ENCODE measurements around the gene ABCG8. TPM values are rescaled to one million over a fixed set of nuclear protein-coding genes. Genes with fewer than 3 reads are reported as not detected.

The ABCG8 gene
- total and polyA plus RNA-seq, 12 donors = 0.15 to 1.4 TPM; not detected in 10

DNA sequence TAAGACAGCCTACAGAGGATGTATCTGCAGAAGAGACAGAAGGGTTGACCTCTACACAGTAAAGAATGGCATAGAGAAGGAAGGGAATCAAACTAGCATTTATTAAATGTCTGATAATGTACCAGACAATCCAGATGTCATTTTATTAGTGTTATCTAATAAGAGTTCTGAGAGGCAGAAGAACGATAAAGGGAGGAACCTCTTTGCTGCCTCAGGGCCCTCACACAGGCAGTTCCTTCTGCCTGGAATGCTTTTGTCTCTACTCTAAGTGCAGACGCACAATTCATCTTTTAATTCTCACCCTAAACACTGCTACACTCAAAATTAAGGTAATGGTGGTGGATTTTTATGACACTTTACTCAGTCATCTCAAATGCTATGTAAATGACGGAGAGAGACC, 92.5 kb downstream of the ABCG8 start:
- intact Hi-C loops (cut with DNase I) = no loop called here
- H3K27me3 ChIP-seq = no peaks in the 10 kb centered on the region
- no peak for DNase-seq
- no peak overlapping the region for H3K27ac ChIP-seq
- no peaks in the 10 kb centered on the region for H3K4me1 ChIP-seq
- H3K9me3 ChIP-seq = no peaks in the 10 kb centered on the region
- H3K4me3 ChIP-seq = no peak overlapping the region
- TF ChIP-seq, protein P1, sequence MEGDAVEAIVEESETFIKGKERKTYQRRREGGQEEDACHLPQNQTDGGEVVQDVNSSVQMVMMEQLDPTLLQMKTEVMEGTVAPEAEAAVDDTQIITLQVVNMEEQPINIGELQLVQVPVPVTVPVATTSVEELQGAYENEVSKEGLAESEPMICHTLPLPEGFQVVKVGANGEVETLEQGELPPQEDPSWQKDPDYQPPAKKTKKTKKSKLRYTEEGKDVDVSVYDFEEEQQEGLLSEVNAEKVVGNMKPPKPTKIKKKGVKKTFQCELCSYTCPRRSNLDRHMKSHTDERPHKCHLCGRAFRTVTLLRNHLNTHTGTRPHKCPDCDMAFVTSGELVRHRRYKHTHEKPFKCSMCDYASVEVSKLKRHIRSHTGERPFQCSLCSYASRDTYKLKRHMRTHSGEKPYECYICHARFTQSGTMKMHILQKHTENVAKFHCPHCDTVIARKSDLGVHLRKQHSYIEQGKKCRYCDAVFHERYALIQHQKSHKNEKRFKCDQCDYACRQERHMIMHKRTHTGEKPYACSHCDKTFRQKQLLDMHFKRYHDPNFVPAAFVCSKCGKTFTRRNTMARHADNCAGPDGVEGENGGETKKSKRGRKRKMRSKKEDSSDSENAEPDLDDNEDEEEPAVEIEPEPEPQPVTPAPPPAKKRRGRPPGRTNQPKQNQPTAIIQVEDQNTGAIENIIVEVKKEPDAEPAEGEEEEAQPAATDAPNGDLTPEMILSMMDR (IDR thresholded peaks at IDR 0.05) = no peak
- no peak for ATAC-seq
- peaks cover 0 to 96% (median 32%) of the 10 kb centered on the region in 9 donors for H3K36me3 ChIP-seq
- 96 to 98% methylated on average over 3 of the region's 3 CpGs for WGBS, 2 donors

Other genes starting within 250 kb of the ABCG8 start
- gene THADA, start 242.9 kb upstream of the ABCG8 start, total RNA-seq = 10 to 100 TPM; 12.4 to 18.0 (median 15.4) TPM
- 10 to 100 TPM in 1 of 2 donors, 1 to 10 TPM in 1; 7.5 to 12.2 TPM for gene THADA, start 242.9 kb upstream of the ABCG8 start, polyA plus RNA-seq
- 1 to 10 TPM in 7 of 10 donors, under 1 TPM in 3; 0.72 to 3.1 (median 1.3) TPM for gene PLEKHH2, start 201.7 kb upstream of the ABCG8 start, total RNA-seq
- 1 to 10 TPM in 1 of 2 donors, under 1 TPM in 1; 0.23 to 1.4 TPM for gene PLEKHH2, start 201.7 kb upstream of the ABCG8 start, polyA plus RNA-seq
- gene C1GALT1C1L, start 162.5 kb upstream of the ABCG8 start, total RNA-seq = 1 to 10 TPM in 8 of 10 donors, under 1 TPM in 2; 0.85 to 2.2 (median 1.4) TPM
- 1 to 10 TPM in 1 of 2 donors, under 1 TPM in 1; 0.48 to 1.8 TPM for gene C1GALT1C1L, start 162.5 kb upstream of the ABCG8 start, polyA plus RNA-seq
- 10 to 100 TPM in 6 of 10 donors, 1 to 10 TPM in 4; 4.8 to 13.8 (median 10.7) TPM for gene DYNC2LI1, start 64.9 kb upstream of the ABCG8 start, total RNA-seq
- 10 to 100 TPM in 1 of 2 donors, 1 to 10 TPM in 1; 8.5 to 12.9 TPM for gene DYNC2LI1, start 64.9 kb upstream of the ABCG8 start, polyA plus RNA-seq
- under 1 TPM in 1 of 10 donors, not detected in 9; 0.13 TPM for gene ABCG5, start 132 bp upstream of the ABCG8 start, total RNA-seq
- not detected for gene ABCG5, start 132 bp upstream of the ABCG8 start, polyA plus RNA-seq
- 100 to 1,000 TPM in 8 of 10 donors, 10 to 100 TPM in 2; 77.1 to 123 (median 114) TPM for gene LRPPRC, start 157.0 kb downstream of the ABCG8 start, total RNA-seq
- gene LRPPRC, start 157.0 kb downstream of the ABCG8 start, polyA plus RNA-seq = 10 to 100 TPM; 26.1 to 32.3 TPM